ENCODE data around the gene CSH2.
"Not testable (repeated sequence)": the region's sequence is repeated elsewhere in the genome, so short reads cannot be mapped to it uniquely, and the experiment has no call there.

Gene CSH2

DNA sequence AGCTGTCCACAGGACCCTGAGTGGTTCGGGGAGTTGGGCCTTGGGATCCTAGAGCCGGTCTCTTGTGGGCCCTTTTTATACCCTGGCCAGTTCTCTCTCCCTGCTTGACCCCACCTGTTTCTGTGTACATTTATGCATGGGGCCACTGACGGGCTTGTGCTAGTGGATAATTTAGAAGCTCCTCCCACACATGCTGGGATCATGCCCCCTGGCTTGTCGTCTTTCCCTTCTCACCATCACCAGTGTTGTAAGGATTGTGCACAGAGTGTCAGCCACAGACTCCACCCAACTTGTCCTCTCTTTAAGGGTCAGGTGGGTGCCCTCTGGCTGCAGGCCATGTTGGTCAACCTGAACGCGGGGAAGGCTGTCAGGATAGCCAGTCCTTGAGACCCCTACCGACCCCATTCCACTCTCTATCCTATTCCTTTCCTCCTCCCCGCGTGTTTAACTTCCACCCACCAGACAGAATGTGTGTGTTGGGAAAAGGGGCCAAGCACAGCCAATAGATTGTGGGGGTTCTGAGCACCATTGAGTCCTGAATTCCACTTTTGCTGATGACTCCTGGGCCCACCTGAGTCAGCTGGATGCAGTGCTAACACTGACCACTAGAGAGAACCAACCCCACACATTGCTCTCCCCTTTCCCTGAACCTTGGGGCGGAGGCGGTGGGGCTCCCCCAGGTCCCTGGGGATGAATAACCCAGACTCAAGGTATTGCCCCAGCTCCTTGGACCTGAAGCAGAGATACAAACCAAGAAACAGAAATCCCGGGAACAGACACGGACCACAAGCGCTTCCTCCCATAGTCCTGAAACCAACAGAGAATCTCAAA lies 23.3 kb upstream of the CSH2 start, which contains the start of gene CSH1:
Gene CSH1 (minus strand): TSS at position 51 of the 831 bp plus-strand sequence. CDS start 63 bp downstream, outside the sequence.
- not testable (repeated sequence) for DNase-seq (ENCODE audit: low spot score)

DNA sequence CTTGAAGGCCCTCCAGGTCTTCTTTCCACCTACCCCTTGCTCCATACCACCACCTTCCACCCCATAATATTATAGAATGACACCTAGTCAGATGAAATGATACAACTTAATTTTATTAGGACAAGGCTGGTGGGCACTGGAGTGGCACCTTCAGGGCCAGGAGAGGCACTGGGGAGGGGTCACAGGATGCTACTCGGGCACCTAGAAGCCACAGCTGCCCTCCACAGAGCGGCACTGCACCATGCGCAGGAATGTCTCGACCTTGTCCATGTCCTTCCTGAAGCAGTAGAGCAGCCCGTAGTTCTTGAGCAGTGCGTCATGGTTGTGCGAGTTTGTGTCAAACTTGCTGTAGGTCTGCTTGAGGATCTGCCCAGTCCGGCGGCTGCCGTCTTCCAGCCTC lies 21.3 kb upstream of the CSH2 start:
- not testable (repeated sequence) for DNase-seq (ENCODE audit: low spot score)

DNA sequence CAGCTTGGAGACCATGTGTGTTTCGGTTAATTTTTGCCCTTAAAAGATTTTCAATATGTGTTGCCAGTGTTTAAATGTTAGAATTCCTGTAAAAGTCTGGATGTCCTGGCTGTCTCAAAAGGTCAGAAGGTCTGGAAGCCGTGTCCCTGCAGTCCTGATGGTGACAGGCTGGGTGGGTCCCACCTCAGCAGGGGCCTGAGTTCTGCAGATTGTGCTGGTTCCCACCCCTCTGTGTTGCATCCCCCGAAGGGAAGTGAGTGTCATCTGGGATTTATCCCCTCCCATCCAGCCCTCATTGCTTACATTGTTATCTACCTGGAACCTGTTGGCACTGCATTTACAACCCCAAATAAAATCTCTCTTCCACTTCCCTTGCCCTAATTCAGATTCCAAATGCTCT lies 20.5 kb upstream of the CSH2 start:
- DNase-seq (ENCODE audit: low spot score) = not testable (repeated sequence)

DNA sequence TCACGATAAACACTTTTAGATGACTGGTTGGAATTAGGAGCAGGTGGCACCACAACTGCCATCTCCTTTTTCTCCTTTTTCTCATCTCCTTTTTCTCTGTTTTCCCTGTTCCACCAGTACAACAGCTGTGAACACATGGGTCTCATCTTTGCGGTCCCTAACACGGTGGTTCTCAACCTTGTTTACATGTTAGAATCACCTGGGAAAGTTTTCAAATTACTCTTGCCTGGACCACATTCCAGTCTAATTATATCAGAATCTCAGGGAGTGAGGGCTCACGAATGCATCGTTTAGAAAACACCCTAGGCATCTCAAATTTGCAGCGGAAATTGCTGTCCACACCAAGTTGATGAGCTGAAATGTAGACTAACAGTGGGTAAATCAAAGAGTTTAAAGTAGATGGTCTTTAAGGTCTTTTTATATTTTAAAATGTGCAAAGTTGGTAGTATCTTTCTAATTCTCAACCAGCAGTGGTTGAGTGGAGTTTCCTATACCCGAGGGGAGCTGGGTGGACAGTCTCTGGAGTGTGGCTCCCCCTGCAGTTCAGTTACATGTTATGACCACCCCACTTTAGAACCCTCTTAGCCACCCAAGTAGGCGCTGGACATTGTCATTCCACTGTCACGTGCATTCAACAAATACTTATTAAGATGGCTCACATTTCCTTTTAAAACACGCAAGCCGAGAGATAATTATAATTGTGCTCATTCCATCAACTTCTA lies 19.0 kb upstream of the CSH2 start:
- not testable (repeated sequence) for DNase-seq (ENCODE audit: low spot score)

DNA sequence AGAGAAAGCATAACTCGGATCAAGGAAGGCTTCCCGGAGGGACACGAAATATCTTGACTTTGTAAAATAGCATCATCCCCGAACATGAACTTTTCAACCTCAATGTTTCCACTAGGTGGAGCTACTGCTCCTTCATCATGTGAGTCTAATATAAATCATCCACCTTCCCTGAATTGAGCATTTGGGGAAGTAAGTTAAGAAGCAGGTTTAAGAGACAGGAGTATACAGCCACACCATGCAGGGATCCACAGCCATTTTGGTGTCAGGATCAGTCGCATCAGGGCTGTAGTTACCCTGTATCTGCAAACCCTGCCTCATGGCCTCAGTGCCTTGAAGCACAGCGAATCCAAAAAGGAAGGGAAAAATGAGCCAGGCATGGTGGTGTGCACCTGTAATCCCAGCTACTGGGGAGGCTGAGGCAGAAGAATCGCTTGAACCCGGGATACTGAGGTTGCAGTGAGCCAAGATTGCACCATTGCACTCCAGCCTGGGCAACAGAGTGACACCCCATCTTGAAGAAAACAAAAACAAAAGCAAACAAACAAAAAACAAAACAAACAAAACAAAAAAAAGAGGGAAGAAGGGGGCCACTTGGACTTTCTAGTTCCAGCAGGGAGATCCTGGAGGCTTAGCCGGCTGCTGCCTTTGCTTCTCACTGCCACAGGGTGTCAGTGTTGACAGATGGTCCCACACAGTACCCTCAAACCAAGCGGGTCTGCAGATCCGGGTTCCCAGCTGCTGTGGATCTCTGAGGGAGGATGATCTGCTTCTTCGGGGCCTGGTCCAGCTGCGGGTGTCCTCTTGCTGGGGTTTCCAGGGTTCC lies 15.8 kb upstream of the CSH2 start:
- DNase-seq (ENCODE audit: low spot score) = not testable (repeated sequence)

DNA sequence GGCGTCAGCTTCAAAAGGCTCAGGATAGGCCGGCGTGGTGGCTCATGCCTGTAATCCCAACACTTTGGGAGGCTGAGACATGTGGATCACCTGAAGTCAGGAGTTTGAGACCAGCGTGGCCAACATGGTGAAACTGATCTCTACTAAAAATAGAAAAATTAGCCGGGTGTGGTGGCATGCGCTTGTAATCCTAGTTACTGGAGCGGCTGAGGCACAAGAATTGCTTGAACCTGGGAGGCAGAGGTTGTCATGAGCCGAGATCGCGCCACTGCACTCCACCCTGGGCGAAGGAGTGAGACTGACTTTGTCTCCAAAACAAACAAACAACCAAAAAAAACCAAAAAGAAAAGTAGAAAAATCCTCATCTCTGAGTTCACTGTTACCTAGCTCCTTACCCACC lies 11.6 kb upstream of the CSH2 start:
- not testable (repeated sequence) for DNase-seq (ENCODE audit: low spot score)

DNA sequence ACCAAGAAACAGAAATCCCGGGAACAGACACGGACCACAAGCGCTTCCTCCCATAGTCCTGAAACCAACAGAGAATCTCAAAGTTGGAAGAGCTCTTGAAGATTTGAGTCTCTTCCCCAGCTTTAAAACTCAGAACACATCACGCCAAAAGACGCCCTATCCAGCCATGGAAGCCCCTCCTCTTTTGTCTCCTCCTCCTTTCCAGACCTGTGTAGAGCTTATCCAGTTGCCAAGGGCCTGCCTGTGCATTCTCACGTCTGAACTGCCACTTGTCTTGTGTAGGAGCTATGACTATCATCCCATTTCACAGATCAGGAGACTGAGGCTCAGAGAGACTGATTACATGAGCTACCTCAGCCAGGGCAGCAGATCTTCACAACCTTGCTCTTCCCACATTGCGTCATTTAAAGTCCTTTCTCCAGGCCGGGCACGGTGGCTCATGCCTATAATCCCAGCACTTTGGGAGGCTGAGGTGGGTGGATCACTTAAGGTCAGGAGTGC lies 9.2 kb upstream of the CSH2 start:
- DNase-seq (ENCODE audit: low spot score) = not testable (repeated sequence)

DNA sequence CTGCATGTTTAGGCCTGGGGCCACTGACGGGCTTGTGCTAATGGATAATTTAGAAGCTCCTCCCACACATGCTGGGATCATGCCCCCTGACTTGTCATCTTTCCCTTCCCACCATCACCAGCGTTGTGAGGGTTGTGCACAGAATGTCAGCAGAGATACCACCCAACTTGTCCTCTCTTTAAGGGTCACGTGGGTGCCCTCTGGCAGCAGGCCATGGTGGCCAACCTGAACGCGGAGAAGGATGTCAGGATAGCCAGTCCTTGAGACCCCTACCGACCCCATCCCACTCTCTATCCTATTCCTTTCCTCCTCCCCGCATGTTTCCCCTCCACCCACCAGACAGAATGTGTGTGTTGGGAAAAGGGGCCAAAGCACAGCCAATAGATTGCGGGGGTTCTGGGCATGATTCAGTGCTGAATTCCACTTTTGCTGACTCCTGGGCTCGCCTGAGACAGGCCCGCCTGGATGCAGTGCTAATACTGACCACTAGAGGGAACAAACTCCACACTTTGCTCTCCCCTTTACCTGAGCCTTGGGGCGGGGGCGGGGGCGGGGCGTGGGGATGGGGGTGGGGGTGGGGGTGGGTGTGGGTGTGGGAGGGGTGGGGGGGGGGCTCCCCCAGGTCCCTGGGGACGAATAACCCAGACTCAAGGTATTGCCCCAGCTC lies 8.6 kb upstream of the CSH2 start, which contains the start of gene GH2:
Gene GH2 (minus strand): TSS at position 10 of the 667 bp plus-strand sequence. CDS start 143 bp downstream, outside the sequence.
- no peak for DNase-seq (ENCODE audit: low spot score)

DNA sequence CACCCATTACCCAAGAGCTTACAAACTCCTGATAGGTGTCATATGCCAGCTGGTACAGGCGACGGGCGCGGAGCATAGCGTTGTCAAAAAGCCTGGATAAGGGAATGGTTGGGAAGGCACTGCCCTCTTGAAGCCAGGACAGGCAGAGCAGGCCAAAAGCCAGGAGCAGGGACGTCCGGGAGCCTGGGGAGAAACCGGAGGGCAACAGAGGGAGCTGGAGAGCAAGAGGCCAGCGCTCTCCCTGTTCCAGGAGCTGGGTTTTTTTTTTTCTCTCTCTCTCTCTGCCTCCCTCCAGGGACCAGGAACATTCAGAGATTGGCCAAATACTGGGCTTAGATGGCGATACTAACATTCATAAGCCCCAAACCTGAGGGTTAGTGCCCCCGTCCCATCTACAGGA lies 7.9 kb upstream of the CSH2 start:
- DNase-seq (ENCODE audit: low spot score) = not testable (repeated sequence)

DNA sequence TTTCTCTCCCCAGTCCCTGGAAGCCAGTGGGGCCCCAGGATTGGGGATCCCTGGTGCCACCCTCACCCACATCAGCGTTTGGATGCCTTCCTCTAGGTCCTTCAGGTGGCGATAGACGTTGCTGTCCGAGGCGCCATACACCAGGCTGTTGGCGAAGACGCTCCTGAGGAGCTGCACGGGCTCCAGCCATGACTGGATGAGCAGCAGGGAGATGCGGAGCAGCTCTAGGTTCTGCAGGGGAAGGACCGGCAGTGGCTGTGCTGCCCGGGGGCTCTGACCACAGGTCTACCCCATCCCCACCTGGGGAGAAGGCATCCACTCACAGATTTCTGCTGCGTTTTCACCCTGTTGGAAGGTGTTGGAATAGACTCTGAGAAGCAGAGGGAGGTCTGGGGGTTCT lies 7.2 kb upstream of the CSH2 start:
- DNase-seq (ENCODE audit: low spot score) = no peak

DNA sequence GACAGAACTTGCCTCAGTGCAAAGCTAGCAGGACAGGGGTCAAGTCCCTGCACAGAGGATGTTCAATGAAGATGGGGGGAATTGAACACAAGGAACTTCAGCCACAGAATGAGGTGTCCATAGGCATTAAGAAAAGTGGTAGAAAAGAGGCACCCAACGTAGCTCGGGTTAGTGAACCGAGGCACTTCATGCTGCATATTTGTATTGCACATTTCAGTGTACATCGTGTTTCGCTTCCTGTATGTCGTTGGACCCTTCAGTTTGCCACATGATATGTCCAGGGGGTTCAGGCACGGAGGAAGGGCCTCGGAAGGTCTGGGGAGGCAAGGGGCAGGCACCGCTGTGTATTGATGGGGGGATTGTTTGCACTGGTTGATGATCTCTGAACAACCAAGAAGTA lies 4.9 kb upstream of the CSH2 start:
- not testable (repeated sequence) for DNase-seq (ENCODE audit: low spot score)

DNA sequence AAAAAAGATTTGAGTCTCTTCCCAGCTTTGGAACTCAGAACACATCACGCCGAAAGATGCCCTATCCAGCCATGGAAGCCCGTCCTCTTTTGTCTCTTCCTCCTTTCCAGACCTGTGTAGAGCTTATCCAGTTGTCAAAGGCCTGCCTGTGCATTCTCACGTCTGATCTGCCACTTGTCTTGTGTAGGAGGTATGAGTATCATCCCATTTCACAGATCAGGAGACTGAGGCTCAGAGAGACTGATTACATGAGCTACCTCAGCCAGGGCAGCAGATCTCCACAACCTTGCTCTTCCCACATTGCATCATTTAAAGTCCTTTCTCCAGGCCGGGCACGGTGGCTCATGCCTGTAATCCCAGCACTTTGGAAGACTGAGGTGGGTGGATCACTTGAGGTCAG lies 1.2 kb upstream of the CSH2 start:
- DNase-seq (ENCODE audit: low spot score) = not testable (repeated sequence)

DNA sequence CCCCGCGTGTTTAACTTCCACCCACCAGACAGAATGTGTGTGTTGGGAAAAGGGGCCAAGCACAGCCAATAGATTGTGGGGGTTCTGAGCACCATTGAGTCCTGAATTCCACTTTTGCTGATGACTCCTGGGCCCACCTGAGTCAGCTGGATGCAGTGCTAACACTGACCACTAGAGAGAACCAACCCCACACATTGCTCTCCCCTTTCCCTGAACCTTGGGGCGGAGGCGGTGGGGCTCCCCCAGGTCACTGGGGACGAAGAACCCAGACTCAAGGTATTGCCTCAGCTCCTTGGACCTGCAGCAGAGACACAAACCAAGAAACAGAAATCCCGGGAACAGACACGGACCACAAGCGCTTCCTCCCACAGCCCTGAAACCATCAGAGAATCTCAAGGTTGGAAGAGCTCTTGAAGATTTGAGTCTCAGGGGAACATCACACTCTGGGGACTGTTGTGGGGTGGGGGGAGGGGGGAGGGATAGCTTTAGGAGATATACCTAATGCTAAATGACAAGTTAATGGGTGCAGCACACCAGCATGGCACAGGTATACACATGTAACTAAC lies 667 bp upstream of the CSH2 start:
- DNase-seq (ENCODE audit: low spot score) = not testable (repeated sequence)

DNA sequence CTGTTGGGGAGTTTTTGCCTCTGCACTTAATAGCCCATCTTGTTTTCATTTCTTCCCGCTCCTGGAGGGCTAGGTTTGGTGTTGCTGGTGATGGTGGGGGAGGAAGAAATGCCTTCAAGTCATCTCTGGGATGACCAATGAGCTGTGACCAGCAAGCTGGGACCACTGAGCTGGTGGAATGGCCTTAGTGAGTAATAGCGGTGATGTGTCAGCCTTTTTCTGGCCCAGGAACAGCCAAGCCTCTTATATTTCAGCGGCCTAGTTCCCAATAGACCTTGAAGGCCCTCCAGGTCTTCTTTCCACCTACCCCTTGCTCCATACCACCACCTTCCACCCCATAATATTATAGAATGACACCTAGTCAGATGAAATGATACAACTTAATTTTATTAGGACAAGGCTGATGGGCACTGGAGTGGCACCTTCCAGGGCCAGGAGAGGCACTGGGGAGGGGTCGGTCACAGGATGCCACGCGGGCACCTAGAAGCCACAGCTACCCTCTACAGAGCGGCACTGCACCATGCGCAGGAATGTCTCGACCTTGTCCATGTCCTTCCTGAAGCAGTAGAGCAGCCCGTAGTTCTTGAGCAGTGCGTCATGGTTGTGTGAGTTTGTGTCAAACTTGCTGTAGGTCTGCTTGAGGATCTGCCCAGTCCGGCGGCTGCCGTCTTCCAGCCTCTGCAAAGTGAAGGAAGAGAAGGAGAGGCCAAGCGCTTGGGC lies 1.7 kb downstream of the CSH2 start:
- DNase-seq (ENCODE audit: low spot score) = not testable (repeated sequence)

DNA sequence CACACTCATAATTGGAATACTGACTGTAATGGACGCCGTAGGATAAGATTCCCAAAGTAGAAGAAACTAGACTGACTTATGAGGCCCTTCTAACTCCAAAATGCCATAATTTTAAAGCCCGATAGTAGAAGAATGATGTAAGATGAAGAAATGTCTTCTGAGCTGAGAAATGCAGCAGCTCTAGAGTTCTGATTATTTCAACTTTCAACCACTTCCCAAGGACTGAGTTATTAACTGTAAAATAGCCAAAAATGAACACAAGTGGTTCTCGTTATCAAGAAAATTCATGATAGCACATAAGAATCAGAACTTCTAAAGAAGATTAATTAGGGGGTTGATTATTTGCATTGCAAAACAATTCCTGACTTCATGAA lies 3.2 kb downstream of the CSH2 start:
- not testable (repeated sequence) for DNase-seq (ENCODE audit: low spot score)

DNA sequence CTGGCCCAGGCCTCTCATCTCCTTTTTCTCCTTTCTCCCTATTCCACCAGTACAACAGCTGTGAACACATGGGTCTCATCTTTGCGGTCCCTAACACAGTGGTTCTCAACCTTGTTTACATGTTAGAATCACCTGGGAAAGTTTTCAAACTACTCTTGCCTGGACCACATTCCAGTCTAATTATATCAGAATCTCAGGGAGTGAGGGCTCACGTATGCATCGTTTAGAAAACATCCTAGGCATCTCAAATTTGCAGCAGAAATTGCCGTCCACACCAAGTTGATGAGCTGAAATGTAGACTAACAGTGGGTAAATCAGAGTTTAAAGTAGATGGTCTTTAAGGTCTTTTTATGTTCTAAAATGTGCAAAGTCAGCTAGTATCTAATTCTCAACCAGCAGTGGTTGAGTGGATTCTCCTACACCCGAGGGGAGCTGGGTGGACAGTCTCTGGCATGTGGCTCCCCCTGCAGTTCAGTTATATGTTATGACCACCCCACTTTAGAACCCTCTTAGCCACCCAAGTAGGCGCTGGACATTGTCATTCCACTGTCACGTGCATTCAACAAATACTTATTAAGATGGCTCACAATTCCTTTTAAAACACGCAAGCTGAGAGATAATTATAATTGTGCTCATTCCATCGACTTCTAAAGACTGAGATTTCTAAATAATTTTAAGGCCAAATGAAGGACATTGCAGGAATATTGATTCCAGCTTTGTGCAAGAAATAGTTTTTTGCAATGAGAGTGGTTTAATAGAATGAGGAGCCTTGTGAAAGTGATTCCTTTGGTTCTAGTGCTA lies 3.8 kb downstream of the CSH2 start:
- not testable (repeated sequence) for DNase-seq (ENCODE audit: low spot score)

DNA sequence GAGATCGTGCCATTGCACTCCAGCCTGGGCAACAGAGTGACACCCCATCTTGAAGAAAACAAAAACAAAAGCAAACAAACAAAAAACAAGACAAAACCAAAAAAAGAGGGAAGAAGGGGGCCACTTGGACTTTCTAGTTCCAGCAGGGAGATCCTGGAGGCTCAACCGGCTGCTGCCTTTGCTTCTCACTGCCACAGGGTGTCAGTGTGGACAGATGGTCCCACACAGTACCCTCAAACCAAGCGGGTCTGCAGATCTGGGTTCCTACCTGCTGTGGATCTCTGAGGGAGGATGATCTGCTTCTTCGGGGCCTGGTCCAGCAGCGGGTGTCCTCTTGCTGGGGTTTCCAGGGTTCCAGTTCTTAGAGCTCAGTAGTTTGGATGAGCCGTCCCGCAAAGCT lies 6.9 kb downstream of the CSH2 start:
- DNase-seq (ENCODE audit: low spot score) = not testable (repeated sequence)

DNA sequence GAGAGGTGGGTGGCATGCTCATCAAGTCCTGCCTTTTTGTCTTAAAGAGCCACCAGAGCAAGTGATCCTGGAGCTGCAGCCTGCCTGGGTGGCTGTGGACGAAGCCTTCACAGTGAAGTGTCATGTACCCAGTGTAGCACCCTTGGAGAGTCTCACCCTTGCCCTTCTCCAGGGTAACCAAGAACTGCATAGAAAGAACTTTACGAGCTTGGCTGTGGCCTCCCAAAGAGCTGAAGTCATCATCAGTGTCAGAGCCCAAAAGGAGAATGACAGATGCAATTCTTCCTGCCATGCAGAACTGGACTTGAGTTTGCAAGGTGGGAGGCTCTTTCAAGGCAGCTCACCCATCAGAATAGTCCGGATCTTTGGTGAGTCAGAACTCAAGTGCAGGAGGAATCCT lies 14.2 kb downstream of the CSH2 start:
- DNase-seq (ENCODE audit: low spot score) = no peak

DNA sequence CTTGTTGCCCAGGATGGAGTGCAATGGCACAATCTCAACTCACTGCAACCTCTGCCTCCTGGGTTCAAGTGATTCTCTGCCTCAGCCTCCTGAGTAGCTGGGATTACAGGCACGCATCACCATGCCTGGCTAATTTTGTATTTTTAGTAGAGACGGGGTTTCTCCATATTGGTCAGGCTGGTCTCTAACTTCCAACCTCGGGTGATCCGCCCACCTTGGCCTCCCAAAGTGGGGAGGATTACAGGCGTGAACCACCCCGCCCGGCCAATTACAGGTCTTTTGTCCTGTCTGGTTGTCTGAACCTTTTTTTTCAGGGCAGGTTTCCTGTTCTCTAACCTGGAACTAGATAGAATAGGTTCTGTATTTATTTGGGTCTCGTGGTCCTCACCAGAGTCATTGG lies 17.1 kb downstream of the CSH2 start:
- DNase-seq (ENCODE audit: low spot score) = not testable (repeated sequence)

DNA sequence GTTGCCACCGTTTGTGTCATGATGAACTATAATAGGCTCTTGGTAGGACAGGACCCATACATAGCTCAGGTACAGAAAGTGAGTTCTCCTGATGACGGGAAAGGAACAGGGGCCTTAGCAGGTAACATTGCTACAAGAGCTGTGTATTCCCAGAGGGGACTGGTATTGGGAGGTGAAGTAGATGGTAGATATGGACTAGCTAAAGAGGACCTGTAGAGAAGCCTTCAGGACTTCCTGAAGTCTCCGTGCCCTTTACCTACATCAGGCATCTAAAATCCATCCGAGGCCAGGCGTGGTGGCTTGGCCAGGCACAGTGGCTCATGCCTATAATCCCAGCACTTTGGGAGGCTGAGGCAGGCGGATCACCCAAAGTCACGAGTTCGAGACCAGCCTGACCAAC lies 18.3 kb downstream of the CSH2 start:
- DNase-seq (ENCODE audit: low spot score) = no peak
